HFFc6 (cell line): ENCODE data around the gene HGD. TPM values are rescaled to one million over a fixed set of nuclear protein-coding genes. Genes with fewer than 3 reads are reported as not detected.

Experiments
- DNase-seq: peaks from one replicate; pipeline ENCODE4 v3.0.0-alpha.2; 2018
- H3K27ac Mint-ChIP-seq: 2 replicates; pipeline ENCODE4 v1.8.0; 2020; ENCODE audit warnings: mild to moderate bottlenecking, mixed read lengths
- H3K27me3 Mint-ChIP-seq: 2 replicates; pipeline ENCODE4 v1.8.0; 2021; ENCODE audit warnings: mild to moderate bottlenecking, moderate library complexity, mixed read lengths; ENCODE audit not compliant: insufficient read depth
- H3K36me3 Mint-ChIP-seq: 2 replicates; pipeline ENCODE4 v1.8.0; 2021; ENCODE audit warnings: low read depth, mixed read lengths
- H3K4me1 Mint-ChIP-seq: 2 replicates; pipeline ENCODE4 v1.8.0; 2020; ENCODE audit warnings: low read depth, mixed read lengths
- H3K4me3 Mint-ChIP-seq: 2 replicates; pipeline ENCODE4 v1.8.0; 2020; ENCODE audit warnings: mild to moderate bottlenecking, moderate library complexity, mixed read lengths
- H3K9me3 Mint-ChIP-seq: 2 replicates; pipeline ENCODE4 v1.8.0; 2020; ENCODE audit warnings: mild to moderate bottlenecking, mixed read lengths
- total RNA-seq, 6 experiments: library from RNA; stranded (reverse); fragmentation: NEBNext Ultra II Directional; extraction: Animal tissue kit (Norgen Biotek cat#: 25700); gene quantifications; 2 replicates in 1 of 6; 3 replicates in 5 of 6; pipeline ENCODE4 v1.2.3, GENCODE V29; 2021
- TF ChIP-seq, protein P1 (sequence below): fragments of 200-600 bp; sonication (generic); IDR thresholded peaks from 2 replicates; pipeline ENCODE4 v1.5.0; 2021; ENCODE audit warnings: antibody characterized with exemption, mild to moderate bottlenecking

The HGD gene
- total RNA-seq, 6 experiments from 2014 or later, result 0.14 to 0.52 (median 0.30) TPM; not detected in 1

DNA sequence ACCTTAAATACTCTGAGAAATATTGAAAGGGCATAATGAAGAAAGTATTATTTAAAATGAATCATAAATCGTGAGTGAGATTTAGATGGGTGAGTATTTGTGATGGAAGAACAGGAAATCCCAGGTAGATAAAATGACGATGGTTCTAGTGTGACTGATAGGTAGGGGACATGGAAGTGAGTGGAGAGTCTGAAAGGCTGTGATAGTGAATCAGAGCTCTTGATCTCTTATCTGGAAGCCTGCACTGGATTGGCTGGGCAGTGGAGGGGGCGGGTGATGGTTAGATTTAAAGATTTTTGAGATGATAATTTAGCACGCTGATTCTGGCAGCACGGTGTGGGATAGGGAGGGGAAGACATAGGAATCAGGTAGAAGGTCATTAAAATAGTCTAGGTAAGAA is 20.1 kb downstream of the HGD start:
- peaks cover 12% of the 10 kb centered on the region for H3K36me3 Mint-ChIP-seq
- DNase-seq, result no peak
- H3K27me3 Mint-ChIP-seq, result no peaks in the 10 kb centered on the region
- peaks cover 14% of the 10 kb centered on the region for H3K4me1 Mint-ChIP-seq
- TF ChIP-seq, protein P1, sequence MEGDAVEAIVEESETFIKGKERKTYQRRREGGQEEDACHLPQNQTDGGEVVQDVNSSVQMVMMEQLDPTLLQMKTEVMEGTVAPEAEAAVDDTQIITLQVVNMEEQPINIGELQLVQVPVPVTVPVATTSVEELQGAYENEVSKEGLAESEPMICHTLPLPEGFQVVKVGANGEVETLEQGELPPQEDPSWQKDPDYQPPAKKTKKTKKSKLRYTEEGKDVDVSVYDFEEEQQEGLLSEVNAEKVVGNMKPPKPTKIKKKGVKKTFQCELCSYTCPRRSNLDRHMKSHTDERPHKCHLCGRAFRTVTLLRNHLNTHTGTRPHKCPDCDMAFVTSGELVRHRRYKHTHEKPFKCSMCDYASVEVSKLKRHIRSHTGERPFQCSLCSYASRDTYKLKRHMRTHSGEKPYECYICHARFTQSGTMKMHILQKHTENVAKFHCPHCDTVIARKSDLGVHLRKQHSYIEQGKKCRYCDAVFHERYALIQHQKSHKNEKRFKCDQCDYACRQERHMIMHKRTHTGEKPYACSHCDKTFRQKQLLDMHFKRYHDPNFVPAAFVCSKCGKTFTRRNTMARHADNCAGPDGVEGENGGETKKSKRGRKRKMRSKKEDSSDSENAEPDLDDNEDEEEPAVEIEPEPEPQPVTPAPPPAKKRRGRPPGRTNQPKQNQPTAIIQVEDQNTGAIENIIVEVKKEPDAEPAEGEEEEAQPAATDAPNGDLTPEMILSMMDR, result no peak
- H3K4me3 Mint-ChIP-seq, result no peak overlapping the region
- H3K9me3 Mint-ChIP-seq, result no peaks in the 10 kb centered on the region
- no peak overlapping the region for H3K27ac Mint-ChIP-seq

DNA sequence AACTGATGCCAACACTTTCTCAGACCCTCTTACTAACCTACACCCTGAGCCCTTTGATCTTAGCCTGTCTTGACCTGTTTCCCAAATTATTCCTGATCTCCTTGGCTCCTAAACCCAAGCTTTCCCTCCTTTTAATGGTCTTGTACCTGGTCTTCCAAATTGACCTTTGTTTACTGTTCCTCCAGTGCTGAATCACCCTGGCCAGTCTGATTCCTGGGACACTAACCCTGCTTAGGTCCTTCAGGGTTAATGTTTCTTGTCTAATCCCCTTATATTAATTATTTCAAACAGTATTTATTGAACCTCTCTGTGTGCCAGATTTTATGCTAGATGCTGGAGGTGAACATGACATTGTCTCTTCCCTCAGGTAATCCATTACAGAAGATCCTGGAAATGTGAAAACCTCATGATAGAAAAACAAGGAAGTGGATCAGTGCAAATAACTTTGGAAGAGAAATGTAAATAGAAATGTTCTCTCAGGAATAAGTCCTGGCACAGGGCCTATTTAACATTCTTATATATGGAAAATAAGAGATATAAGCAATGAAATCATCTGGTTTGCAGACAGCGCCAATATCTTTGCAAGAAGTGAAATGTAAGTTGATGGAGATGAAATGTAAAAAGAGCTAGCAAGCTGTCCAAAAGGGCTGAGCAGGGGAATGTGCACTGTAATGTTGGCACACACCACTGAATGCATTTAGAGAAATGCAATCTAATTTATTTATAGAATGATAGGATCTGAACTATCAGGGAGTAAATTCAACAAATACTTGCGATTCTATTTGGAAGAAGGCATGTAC is 20.7 kb downstream of the HGD start:
- Mint-ChIP-seq H3K9me3 (no peaks in the 10 kb centered on the region), H3K36me3 (peaks cover 15% of the 10 kb centered on the region), H3K27ac (no peak overlapping the region), H3K27me3 (no peaks in the 10 kb centered on the region), H3K4me1 (peaks cover 14% of the 10 kb centered on the region), H3K4me3 (no peak overlapping the region)
- no peak for DNase-seq
- TF ChIP-seq, protein P1, result no peak

DNA sequence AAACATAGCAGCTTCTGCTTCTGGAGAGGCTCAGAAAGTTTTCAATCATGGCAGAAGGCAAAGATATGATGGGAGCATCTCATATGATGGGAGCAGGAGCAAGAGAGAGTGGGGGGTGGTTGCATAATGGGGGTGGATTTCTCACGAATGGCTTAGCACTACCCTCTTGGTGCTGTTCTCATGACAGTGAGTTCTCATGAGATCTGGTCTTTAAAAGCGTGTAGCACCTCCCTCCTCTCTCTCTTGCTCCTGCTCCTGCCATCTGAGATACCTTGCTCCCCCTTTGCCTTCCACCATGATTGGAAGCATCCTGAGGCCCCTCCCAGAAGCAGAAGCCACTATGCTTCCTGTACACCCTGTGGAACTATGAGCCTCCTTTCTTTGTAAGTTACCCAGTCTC is 22.2 kb downstream of the HGD start:
- DNase-seq, result no peak
- peaks cover 15% of the 10 kb centered on the region for H3K36me3 Mint-ChIP-seq
- H3K9me3 Mint-ChIP-seq, result no peaks in the 10 kb centered on the region
- no peak overlapping the region for H3K27ac Mint-ChIP-seq
- no peaks in the 10 kb centered on the region for H3K27me3 Mint-ChIP-seq
- H3K4me3 Mint-ChIP-seq, result no peak overlapping the region
- peaks cover 14% of the 10 kb centered on the region for H3K4me1 Mint-ChIP-seq
- TF ChIP-seq, protein P1, result no peak

DNA sequence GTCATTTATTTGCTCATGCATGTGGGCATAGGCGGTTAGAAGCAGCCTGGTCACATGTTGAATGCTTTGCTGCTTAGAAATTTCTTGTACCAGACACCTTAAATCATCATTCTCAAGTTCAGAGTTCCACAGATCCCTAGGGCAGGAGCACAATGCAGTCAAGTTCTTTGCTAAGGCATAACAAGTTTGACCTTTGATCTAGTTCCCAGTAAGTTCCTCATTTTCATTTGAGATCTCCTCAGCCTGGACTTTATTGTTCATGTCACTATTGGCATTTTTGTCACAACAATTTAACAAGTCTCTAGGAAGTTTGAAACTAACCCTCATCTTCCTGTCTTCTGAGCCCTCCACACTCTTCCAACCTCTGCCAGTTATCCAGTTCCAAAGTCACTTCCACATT is 22.8 kb downstream of the HGD start:
- Mint-ChIP-seq H3K4me1 (peaks cover 14% of the 10 kb centered on the region), H3K36me3 (peaks cover 15% of the 10 kb centered on the region), H3K9me3 (no peaks in the 10 kb centered on the region), H3K27ac (no peak overlapping the region), H3K27me3 (no peaks in the 10 kb centered on the region), H3K4me3 (no peak overlapping the region)
- TF ChIP-seq, protein P1, result no peak
- no peak for DNase-seq

DNA sequence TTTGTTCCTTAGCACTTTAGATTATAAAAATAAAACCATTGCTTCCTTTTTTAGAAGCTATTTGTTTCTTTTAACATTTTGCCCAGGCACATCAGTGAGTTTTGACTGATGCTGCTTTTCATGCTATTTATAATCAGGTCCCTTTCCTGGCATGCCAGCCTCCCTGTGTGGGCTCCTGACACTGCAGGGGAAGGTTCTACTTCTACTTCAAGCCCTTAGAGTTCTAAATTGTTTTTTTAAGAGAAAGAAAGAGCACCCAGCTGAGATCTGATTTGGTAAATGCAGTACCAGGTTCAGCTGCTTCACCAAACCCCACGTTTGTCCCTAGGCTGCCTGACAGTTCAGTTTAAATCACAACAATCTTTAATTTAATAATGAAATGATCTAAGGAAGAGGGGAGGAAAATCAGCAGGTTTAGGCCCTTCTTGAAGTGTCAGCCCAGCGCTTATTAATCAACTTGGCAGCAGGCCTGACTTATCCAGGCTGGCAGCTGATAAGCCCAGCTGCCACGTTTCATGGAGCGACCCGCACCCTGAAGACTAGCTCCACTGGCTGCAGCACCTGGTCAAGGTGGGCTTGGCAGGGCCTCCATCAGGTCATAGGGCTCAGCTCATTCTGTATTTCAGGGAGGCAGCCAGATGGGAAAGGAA is 29.0 kb downstream of the HGD start:
- peaks cover 36% of the 10 kb centered on the region for H3K4me1 Mint-ChIP-seq
- no peak overlapping the region for H3K4me3 Mint-ChIP-seq
- no peaks in the 10 kb centered on the region for H3K27me3 Mint-ChIP-seq
- TF ChIP-seq, protein P1, result no peak
- H3K27ac Mint-ChIP-seq, result no peak overlapping the region
- H3K9me3 Mint-ChIP-seq, result no peaks in the 10 kb centered on the region
- no peak for DNase-seq
- peaks cover 9% of the 10 kb centered on the region for H3K36me3 Mint-ChIP-seq
